Glutamatergic neuron (in vitro differentiated cells): ENCODE data around the gene AEN. TPM values are rescaled to one million over a fixed set of nuclear protein-coding genes. Genes with fewer than 3 reads are reported as not detected.

ENCODE experiments used
- DNase-seq: peaks from one replicate; pipeline ENCODE4 v3.0.0; 2022
- H3K27ac Mint-ChIP-seq: one replicate; pipeline ENCODE4 v1.8.0; 2020; ENCODE audit warnings: mild to moderate bottlenecking, mixed read lengths, inconsistent platforms; ENCODE audit not compliant: unreplicated experiment
- H3K27me3 Mint-ChIP-seq: one replicate; pipeline ENCODE4 v1.8.0; 2020; ENCODE audit warnings: mild to moderate bottlenecking, moderate library complexity, mixed read lengths, inconsistent platforms; ENCODE audit not compliant: unreplicated experiment
- H3K36me3 Mint-ChIP-seq: one replicate; pipeline ENCODE4 v1.8.0; 2020; ENCODE audit warnings: mild to moderate bottlenecking, mixed read lengths, inconsistent platforms; ENCODE audit not compliant: unreplicated experiment
- H3K4me1 Mint-ChIP-seq: one replicate; pipeline ENCODE4 v1.8.0; 2020; ENCODE audit warnings: mild to moderate bottlenecking, low read depth, mixed read lengths, inconsistent platforms; ENCODE audit not compliant: unreplicated experiment
- H3K4me3 Mint-ChIP-seq: one replicate; pipeline ENCODE4 v1.8.0; 2020; ENCODE audit warnings: mild to moderate bottlenecking, mixed read lengths, inconsistent platforms; ENCODE audit not compliant: unreplicated experiment
- H3K9me3 Mint-ChIP-seq: one replicate; pipeline ENCODE4 v1.8.0; 2020; ENCODE audit warnings: mild to moderate bottlenecking, moderate library complexity, mixed read lengths, inconsistent platforms; ENCODE audit not compliant: unreplicated experiment
- total RNA-seq: library from RNA; stranded (reverse); fragmentation: NEBNext Ultra II Directional; extraction: Animal tissue kit (Norgen Biotek cat#: 25700); gene quantifications from one replicate; pipeline ENCODE4 v1.2.1, GENCODE V29; 2021; ENCODE audit not compliant: unreplicated experiment
- TF ChIP-seq, protein P1 (sequence below): fragments of 200-600 bp; sonication (generic); IDR thresholded peaks from one replicate; pipeline ENCODE4 v1.5.0; 2021; ENCODE audit not compliant: partially characterized antibody, unreplicated experiment

The AEN gene
- total RNA-seq, 1 donor from 2014 or later = 15.4 TPM

DNA sequence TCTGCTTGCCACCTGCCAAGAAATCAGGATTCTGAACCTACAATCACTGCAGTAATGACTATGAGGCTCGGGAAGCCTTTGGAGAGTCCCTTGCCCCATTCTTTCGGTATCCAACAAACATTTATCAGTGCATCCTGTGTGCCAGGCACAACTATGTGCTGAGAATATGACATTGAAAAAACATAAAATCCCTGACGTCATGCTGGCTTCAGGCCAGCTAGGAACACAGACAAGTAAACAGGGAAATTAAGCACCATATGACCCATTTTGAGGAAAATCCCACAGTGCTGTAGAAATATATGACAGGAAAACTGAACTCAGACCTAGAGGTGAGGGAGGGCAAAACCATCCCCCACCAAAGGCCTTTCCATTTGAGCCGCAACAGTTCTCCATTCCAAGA is 40.6 kb upstream of the AEN start:
- Mint-ChIP-seq H3K27ac (no peak overlapping the region), H3K4me3 (no peak overlapping the region), H3K9me3 (no peaks in the 10 kb centered on the region), H3K36me3 (no peaks in the 10 kb centered on the region), H3K27me3 (no peaks in the 10 kb centered on the region), H3K4me1 (no peaks in the 10 kb centered on the region)
- DNase-seq = no peak
- TF ChIP-seq, protein P1, sequence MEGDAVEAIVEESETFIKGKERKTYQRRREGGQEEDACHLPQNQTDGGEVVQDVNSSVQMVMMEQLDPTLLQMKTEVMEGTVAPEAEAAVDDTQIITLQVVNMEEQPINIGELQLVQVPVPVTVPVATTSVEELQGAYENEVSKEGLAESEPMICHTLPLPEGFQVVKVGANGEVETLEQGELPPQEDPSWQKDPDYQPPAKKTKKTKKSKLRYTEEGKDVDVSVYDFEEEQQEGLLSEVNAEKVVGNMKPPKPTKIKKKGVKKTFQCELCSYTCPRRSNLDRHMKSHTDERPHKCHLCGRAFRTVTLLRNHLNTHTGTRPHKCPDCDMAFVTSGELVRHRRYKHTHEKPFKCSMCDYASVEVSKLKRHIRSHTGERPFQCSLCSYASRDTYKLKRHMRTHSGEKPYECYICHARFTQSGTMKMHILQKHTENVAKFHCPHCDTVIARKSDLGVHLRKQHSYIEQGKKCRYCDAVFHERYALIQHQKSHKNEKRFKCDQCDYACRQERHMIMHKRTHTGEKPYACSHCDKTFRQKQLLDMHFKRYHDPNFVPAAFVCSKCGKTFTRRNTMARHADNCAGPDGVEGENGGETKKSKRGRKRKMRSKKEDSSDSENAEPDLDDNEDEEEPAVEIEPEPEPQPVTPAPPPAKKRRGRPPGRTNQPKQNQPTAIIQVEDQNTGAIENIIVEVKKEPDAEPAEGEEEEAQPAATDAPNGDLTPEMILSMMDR = no peak

DNA sequence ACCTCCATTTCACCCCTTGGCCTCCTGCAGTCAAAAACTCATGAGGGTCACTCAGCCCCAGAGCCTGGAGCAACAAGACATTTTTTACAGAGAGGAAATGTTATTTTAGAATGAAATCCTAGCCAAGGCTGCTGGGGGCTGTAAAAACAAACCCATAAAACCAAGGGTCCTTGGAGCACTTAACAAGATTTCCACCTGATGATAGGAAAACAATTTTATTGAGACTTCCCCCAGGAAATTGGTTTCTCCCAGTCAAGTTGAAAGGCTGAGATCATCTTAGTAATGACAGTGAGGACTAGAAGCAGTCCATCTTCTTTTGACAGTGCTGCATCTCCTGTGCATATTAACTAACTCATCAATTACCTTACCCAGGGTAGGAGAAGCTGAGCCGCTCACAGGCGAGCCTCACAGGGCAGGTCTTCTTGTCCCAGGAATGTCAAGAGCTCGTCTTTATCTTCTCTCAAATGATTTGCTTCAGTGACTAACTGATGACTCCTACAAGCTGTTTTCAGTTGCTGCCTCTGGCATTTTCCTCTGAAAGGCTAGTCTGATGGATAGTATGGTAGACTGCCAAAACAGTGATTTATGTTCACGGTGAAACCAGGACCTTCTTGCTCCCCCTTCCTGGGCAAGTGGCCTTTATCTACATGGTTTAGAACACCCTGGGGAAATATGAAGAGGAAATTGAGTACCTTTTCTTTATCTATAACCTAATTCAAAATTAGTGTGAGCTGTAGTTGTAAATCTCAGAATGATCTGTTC is 34.6 kb upstream of the AEN start:
- Mint-ChIP-seq H3K4me1 (no peaks in the 10 kb centered on the region), H3K4me3 (no peak overlapping the region), H3K36me3 (no peaks in the 10 kb centered on the region), H3K27ac (no peak overlapping the region), H3K9me3 (no peaks in the 10 kb centered on the region), H3K27me3 (no peaks in the 10 kb centered on the region)
- no peak for DNase-seq
- TF ChIP-seq, protein P1 = no peak

- no peak overlapping the region for H3K27ac Mint-ChIP-seq
- TF ChIP-seq, protein P1 = no peak
- H3K4me3 Mint-ChIP-seq = no peak overlapping the region
- no peaks in the 10 kb centered on the region for H3K9me3 Mint-ChIP-seq
- no peak for DNase-seq
- no peaks in the 10 kb centered on the region for H3K27me3 Mint-ChIP-seq
- no peaks in the 10 kb centered on the region for H3K36me3 Mint-ChIP-seq
- no peaks in the 10 kb centered on the region for H3K4me1 Mint-ChIP-seq
Observed at GRCh38 chr15:88590759-88591158, 30.4 kb upstream of the AEN start.

- DNase-seq = no peak
- H3K4me3 Mint-ChIP-seq = no peak overlapping the region
- TF ChIP-seq, protein P1 = no peak
- H3K27me3 Mint-ChIP-seq = no peaks in the 10 kb centered on the region
- H3K9me3 Mint-ChIP-seq = no peaks in the 10 kb centered on the region
- no peaks in the 10 kb centered on the region for H3K36me3 Mint-ChIP-seq
- H3K4me1 Mint-ChIP-seq = no peaks in the 10 kb centered on the region
- no peak overlapping the region for H3K27ac Mint-ChIP-seq
Observed at GRCh38 chr15:88591384-88591783, 29.8 kb upstream of the AEN start.

DNA sequence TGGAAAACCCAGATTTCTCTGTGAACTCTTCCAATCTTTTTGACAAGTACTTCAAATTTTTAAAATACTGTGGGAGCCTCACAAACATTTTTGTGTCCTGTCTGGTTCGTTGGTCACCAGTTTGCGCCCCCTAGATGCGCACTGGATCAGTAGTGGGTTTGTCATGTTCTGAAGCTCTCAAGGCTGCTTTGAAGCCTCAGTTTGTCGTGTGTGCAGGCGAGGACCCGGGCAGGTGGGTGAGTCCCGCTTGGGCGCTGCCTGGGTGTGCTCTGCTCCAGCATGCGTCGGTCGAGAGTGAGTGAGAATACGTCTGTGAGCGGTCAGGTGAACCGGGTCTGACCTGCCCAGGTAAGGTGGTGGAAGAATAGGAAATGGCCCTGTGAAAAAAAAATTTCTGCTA is 17.3 kb upstream of the AEN start:
- Mint-ChIP-seq H3K27ac (no peak overlapping the region), H3K4me3 (peak overlapping the region; percentile 98), H3K4me1 (peaks cover 11% of the 10 kb centered on the region), H3K36me3 (no peaks in the 10 kb centered on the region), H3K27me3 (peaks cover 25% of the 10 kb centered on the region), H3K9me3 (peaks cover 3% of the 10 kb centered on the region)
- TF ChIP-seq, protein P1 = no peak
- DNase-seq = no peak
